ENCODE data around the gene MCC.

MCC gene

DNA sequence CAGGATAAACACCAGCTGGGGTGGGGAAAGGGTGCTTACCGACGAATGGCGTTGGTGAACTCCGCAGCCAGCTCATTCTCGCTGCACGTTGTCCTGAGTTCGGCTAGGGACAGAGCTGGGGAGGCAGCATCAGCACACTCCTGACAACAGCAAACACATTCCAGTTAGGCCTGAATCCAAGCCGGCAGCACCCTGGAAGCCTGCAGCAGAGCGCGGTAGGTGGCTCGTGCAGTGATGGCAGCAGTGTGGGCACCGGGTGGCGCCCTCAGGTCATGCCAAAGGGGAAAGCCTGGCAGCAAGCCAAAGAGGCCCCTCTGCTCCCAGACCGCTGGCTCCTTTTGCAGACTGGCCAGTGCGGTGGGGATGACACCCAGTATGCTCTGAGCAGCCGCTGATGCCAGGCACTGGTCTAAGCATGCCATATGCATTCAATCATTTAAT lies 444.7 kb downstream of the MCC start:
- DNase-seq = peak; percentile 34

DNA sequence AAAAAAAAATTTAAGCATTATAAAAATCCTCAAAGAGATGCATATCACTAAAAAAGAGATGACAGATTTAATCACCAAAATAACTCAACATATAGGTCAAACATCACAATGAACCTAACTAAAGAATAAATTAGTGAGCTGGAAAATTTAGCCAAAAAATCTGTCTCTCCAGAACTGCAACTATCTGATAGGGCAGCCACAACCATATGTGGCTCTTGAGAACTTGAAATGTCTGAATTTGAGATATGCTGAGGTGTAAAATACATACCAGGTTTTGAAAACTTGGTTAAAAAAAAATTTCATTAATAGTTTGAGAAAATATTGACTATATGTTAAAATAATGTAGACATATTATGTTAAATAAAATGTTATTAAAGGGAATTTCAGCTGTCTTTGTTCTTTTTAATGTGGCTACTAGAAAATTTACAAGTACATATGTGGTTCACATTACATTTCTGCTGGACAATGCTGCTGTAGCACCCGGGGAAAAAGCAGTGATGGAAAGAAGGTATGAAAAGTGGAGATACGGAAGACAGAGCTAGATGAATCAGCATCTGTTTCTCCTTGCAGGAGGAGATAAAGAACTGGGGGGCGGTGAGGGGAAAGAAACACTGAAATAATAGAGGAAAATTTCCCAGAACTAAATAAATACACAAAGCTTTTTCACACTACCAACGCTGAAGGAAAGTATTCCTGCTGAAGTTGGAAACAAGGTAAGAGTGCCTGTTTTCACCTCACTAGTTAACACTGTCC lies 445.6 kb downstream of the MCC start:
- no peak for DNase-seq

DNA sequence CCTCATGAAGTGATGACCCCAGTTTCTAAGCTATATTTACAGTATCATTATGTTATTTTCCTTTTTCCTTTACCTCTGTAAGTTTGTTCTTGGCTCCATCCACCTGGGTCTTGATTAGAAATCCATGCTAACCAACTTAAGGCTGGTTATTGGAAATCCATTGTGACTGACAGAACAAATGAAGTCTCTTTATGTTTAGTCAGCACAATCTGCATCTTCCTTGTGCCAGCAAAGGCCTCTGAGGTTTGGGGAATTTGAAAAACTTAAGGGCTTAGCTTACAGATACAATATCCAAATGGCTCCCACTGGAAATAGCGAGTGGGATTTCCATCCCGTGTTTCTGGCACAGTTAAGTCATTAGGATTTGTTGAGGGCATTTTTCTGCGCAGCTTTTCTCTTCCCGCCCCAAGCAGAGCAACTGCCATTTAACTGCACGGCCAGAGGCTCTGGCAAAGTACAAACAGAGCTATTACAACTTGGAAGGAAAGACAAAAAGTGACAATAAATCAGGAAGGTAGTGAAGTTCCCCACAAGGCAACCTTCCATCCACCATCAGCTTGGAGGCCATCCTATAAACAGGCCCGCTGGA lies 447.5 kb downstream of the MCC start:
- DNase-seq = no peak

DNA sequence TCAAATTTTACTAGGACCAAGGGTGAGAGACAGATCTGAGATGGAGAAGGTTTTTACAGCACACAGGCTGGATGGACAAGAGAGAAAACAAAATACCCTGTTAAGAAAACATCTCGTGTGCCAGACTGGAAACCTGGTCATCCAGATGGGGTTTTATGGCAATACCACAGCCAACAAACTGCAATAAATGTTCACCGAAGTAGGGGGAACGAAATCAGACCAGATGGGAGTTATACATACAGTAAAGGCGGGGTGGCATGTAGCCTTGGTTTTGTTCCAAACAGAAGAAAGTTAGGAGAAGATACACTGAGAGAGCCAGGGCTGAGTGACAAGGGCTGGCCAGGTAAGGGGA lies 448.3 kb downstream of the MCC start:
- no peak for DNase-seq

DNA sequence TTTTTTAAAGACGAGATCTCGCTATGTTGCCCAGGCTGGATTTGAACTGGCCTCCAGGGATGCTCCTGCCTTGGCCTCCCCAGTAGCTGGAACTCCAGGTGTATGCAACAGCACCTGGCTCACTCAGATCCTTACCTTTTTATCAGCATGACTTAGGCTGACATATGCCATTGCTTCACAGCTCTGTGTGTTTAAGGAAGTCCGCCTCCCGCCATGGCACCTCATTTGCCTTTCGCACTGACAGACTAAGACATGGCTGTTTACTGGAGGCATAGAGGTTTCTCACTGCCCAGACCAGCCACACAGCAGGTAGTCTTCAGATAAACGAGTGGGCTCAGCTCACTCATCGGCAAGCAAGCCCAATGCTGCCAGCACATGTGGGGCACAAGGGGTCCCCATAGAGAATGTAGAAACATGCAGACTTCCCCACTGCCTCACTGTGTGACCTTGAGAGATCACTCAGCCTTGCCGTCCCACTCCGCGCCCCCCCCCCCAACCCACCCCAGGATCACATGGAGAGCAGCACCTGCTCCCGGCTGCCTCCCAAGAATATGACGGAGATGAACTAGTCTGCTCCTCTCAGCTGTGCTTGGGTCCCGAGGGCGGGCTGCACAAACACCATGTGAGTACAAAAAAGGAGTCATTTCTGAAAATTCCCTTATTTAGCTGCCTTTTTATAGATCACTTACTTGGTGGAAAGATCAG lies 448.9 kb downstream of the MCC start:
- DNase-seq = no peak

DNA sequence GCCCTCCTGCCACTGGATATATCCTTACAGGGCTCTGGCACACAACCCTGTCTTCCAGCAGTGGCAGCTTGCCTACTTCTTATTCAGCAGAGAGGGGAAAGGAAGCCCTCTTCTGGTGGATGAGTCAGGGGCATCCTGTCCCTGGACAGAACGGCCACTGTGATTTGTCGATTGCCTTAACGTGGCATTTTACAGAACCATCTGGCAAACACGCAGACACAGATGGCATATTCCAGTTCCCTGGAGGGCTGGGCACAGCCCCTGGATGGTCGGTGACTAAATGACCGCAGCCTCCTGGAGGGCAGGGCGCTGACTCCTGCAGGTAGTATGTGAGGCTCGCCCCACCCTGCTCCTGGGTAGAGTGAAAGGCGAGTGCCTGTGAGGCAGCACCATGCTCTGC lies 449.5 kb downstream of the MCC start:
- no peak for DNase-seq

DNA sequence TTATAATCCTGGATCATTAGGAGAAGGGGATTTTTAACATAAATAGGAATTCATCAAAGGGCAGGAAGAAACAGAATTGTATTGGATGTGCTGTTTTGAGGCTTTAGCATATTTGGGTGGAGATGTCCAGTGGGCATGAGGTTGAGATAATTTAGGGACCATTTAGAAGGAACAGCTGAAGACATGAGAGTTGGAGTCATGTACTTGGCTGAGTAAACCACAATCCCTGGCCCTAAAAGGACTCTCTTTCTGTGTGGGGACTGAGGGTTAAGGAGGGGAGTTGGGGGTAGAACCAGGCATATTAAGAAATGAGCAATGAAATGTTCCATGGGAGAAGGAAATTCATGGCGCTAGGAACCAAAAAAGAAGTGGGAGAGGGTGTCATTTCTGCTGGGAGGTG lies 450.1 kb downstream of the MCC start:
- no peak for DNase-seq

DNA sequence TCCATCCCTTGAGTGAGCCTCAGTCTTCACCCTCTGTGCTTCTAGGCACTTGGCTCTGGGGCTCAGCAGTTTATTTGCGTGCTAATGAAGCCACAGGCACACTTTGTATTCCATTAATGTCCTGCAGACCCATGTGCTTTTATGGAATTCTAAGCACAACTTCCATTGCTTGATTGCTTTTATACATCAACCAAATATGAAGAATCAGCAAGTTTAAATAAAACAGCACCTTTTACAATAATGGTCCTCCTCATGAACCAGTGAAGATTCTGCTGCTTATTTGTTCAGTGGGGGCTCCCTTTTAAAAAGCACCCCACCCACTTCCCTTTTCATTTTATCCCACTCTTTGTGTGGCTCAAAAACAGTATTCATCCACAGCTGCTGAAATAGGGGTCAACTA lies 451.4 kb downstream of the MCC start:
- no peak for DNase-seq

DNA sequence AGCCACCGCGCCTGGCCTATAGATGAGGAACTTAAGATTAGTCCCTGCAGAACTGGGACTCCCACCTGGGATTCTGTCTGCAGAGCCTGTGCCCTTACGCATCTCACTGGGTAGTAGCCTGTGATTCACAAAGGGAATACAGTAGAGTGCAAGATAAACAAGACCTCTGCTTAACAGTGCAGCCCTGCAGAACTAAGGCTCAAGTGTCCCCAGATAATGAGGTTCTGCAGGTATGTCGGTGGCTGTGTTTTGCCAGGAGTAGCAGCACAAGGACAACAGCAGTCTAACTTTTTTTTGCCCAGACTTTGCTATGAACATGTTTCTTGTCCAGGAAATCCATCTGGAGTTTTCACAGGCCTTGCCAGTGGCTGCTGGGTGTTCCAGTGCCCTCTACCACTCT lies 451.9 kb downstream of the MCC start:
- DNase-seq = no peak

DNA sequence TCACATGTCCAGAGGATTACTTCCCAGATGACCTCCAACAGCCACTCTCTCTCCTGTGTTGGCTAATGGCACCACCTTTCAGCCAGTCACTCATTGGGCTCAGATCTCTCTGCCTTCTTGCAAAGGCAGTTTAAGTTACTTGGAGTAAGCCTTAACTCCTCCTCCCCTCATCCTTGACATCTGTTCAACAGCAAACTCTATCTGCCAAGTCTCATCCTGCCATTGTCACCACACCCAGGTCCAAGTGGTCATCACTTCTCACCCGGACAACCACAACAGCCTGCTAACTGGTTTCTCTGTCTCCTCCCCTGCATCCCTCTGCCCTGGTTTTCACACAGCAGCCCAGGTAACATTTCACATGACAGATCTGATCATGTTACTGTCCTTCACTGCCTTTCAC lies 453.2 kb downstream of the MCC start:
- DNase-seq = no peak

DNA sequence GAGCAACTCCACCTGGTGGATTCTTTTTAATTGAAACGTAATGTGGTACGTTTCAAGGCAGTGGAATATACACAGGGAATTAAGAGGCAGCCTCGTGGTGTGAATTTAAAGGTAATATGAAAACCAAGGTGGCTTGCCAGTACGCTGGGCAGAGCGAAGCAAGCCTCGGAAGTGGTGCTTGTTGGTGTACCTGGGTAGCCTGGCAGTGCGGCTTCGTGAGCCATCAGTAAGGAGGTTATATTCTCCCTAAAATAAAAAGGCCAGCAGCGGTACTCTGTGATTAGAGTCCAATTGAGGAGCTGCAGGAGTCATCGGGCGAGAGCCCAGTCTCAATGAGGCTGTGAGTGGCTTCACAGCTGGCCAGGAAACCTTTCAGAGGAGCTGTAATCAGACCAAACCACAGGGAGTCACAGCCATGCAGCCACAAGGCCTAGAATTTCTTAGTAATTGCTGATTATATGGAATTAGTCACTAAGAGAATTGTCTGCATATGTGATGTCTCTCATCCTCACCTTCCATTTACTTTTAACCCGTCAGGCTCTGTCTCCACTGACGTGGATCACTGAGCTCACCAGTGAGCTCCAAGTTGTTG lies 454.0 kb downstream of the MCC start:
- no peak for DNase-seq

DNA sequence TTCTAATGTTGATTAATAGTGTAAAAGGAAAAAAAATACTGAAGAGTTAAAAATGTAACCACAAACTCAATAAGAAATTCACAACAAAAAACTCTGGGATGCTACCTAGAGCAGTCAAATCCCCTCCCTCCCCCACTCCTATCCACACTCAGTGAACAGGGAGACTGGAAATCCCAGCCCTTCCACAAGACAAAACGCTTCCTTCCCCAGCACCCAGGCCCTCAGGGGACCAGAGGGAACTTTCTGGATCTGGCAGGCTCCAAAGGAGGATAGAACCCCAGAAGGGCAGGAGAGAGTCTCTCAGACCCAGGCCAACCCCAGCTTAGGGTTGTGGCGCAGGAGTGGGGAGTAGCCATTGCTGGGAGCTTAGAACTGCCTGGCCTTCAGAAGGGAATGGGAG lies 456.7 kb downstream of the MCC start:
- DNase-seq = no peak

DNA sequence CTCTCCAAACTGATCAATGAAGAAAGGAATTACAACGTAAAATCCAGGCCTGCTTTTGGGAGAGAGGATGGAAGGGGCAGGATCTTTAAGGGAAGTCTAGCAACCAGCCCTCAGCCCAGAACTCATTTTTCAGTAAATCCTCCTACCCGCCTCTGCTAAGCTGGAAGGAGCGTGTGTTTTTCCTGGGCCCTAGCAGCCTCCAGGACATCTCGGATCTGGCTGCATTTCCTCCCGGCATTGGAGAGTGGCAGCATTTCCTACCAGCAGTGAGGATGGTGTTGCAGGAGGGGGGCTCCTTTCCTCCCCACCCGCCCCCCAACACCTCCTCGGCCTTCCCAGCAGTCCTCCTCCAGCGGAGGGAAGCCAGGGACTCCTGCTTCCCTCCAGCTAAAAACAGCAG lies 457.1 kb downstream of the MCC start:
- DNase-seq = no peak

DNA sequence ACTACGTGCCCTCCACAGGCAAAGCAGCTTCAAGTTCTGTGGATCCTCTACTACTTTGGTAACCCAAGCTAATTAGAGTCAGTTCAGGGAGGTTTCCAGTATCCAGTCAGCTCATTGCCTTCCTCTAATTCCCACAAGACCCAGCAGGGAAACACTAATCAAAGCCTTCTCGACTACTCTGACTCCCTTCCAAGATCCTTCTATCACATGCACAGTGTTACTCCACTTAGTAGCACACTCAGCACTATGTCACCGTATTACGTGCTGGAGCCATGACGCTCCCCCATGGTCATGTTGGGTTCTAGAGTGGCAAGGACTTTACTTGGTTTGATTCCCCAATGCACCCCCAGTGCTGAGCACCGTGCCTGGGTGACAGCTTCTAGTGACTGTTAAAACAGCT lies 458.6 kb downstream of the MCC start:
- DNase-seq = no peak

DNA sequence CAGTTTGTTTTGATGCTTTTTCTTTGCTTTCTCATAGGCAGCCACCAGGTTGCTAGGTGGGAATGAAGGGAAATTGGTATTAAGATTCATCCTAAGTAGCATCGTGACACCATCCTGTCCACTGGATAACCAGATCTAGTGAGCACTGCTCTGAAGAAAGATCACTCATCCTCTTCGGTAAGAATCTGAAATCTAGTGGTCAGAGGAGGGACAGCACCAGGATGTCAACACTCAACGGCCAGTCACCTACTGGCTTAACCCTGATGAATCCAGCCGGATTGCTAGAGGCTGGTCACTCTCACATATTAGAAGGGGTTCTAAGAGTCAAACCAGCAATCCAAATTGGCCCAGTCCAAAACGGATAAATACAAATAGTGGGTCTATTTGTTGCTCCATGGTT lies 460.8 kb downstream of the MCC start:
- no peak for DNase-seq

DNA sequence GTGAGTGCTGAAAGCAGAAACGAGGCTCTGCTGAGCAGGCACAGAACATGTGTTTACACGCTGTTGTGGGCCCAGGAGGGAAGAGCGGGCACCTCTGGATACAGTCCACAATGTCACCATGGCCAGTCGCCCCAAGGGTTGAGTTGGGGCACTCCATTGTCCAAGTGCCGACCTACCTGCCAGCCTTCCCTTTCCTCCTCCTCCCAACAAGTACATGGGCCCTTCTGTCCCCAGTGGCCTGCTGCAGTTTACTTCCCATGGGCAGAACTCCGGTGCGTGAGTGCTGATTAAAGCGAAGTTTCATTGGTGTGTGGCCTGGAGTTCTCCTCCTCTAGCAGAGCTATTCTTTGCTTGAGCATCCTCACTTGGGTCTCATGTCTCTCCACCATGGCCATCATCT lies 461.2 kb downstream of the MCC start:
- DNase-seq = no peak

DNA sequence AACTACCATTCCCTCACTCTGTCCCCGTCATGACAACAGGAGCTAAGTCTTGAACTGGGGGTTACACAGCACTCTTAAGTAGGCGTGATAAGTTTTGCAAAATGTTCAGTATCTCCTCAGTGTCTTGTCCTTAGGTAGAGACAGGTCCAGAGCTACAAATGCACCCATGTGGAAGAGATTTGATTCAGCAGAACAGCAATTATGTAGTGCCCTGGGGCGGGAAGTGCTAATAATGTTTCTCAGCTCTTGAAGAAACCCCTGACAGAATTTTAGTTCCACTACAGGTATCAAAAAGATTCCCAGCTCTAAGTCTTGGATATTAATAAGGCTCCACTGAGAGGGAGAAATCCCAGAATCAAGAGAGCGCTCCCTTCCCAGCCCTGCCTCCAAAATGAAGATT lies 462.0 kb downstream of the MCC start:
- DNase-seq = no peak

DNA sequence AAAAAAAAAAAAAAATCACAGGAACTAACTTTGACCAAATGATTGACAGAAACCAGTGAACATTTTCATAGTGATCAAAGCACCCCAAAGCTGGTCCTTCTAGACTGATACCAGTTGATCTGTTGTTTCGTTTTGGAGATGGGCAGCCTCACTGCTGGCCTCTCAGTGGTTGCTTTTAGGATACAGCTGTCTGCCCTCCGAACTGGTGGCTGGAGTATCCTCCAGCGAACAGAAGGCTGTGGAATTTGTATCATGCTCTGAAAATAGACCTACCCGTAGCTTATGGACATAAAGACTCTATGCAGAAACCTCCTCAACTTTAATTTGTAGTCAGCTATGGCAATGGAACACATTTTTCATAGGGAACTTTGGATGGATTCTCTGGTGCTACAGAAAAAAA lies 462.7 kb downstream of the MCC start:
- no peak for DNase-seq

DNA sequence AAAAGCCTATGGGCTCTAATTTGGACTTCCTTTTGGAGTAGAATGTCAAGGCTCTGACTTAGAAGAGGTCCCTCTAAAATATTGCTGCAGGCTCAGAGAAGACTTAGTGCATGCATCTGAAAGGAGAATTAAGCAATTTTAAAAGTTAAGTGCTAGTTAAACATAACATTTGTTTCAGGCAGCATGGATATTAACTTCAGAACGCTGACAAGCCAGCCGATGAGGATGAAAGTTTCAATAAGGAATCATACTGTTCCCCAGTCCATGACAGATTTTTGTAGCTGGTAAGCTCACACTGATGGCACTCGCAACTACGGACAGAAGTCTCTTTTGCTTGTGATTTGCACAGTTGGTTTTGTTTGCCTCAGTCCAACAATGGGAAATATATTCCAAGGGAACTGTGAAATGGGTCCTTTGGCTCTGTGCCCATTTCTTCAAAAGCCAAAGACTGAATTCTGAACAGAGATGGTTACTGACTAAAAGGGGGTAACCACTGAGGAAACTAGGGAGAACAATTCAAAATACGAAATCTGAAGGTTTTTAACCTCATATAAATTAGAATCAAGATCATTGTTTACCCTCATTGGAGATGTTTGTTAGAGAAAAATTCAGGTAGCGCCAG lies 464.1 kb downstream of the MCC start:
- no peak for DNase-seq

DNA sequence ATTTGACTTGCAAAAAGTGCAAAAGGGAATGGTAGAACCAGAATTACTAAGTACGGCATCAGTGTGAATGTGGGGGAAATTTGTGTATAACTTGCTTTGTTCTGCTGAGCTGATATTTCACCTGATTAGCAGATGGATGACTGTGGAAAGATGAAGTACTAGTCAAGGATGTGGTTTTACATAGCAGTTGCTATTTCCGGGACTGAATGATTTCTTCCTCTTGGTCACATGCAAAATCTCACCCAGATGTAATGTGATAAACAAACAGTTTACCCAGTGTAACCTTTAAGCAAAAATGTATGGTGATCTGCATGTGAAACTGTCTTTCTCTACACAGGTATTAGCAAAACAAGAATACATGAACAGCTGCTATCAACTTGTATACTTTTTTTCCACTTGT lies 465.6 kb downstream of the MCC start:
- DNase-seq = no peak

DNA sequence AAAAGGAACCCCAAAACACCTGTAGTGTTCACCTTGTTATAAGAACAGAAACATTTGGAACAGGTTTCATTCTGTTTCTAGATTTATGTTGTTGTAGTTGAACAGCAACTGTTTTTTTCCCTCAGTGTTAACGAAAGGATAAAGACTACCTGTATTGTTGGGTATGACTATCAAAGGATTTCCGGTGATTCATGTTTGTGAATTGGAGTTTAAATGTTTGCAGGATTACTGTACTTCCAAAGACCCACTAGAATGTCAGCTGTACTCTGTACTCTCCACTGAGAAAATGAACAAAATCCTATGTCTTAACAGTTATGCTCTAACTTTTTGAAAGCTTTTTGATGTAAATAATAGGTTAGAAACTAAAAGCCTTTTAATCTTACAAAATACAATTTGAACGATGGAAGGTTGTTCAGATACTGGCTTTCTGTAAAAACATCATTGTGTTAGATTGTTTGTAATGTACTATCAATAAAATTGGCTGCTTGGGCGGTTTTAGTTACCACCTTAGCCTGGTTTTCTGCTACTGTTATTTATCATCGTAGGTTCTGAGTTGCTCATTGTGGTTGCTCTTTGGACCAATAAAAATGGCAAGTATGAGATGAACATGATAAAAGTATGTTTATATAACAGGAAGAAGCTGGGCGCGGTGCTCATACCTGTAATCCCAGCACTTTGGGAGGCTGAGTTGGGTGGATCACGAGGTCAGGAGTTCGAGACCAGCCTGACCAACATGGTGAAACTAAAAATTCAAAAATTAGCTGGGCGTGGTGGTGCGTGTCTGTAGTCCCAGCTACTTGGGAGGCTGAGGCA lies 467.6 kb downstream of the MCC start:
- peak; percentile 31 for DNase-seq

DNA sequence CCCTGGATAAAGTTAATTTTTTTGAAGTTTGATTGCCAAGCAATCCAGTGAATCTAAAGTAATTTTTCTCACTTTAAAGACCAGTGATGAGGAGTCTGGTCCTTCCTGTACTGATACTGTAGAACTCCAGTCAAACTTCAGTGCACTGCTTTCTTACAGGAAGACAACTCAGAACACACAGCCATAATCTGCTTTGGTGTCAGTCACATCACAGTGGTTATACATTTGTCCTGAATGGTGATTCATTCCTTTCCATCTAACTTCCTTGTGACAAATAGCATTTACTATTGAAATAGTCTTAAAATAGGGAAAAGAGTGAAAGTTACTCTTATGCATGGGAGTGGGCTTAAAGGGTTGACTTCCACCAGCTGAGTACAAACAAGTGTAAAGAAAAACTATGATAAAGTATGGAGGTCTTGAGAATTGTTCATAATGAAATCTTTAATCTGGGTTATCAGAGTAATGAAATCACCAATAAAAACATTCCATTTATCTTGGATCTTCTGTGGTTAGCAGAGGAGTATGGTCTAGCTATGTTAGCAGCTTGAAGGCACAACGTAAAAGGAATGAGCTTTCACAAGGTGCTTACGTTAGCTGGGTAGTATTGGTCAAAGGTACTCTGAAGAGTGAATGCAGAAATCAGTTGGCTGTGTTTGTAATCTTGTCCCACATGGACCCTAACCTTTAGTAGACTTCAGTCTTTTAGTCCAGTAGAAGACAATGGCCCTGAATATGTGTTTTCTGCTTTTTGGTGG lies 470.2 kb downstream of the MCC start:
- DNase-seq = no peak

Data from activated CD4-positive, alpha-beta T cell treated with anti-CD3 and anti-CD28 coated beads for 48 hours (primary cell).